NCI-H345 treated with DMSO at 0.1 percent for 48 hours (cell line): ENCODE data around the gene ABCB7.
"Not testable (repeated sequence)": the region's sequence is repeated elsewhere in the genome, so short reads cannot be mapped to it uniquely, and the experiment has no call there.

Experiments used
- DNase-seq: peaks from one replicate; lab custom pipeline; 2025; ENCODE audit not compliant: unreplicated experiment; lab: John Stamatoyannopoulos, UW

The ABCB7 gene

DNA sequence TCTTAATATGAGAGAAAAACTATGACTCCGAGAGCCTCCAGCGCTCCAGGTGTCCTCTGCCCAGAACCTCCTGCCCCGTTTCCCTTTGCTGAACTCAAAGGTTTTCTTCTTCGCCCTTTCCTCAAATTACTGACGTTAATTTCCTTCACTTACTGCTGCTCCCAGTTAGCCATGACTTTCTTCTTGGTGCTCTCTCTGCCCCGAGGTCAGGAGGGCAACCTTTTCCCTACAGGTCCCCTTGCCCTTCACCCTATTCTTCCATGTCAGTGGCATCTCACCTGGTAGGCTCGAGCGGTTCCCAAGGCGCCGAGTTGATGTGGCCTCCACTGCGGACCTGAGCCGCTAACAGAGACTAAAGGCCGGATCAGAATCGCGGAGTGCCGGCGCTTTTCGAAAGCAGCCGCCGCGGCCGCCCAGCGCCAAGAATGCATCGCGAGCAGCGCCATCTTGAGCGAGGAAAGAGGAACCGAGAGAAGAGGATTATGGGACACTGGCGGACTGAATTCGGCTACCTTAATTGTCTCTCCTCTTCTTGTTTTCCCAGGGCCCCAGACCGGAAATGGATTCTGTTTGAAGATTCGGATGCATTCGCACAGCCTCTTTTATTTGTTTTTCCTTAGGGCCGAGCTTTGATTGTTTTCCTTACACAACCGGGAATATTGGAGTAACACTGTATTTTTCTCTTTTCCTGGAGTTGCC is at the start of gene ABCB7:
TSS of gene ABCB7 (minus strand) at position 457 of the 699 bp plus-strand sequence. CDS start at position 446, 11 bp downstream.
- DNase-seq: peak; percentile 78

DNA sequence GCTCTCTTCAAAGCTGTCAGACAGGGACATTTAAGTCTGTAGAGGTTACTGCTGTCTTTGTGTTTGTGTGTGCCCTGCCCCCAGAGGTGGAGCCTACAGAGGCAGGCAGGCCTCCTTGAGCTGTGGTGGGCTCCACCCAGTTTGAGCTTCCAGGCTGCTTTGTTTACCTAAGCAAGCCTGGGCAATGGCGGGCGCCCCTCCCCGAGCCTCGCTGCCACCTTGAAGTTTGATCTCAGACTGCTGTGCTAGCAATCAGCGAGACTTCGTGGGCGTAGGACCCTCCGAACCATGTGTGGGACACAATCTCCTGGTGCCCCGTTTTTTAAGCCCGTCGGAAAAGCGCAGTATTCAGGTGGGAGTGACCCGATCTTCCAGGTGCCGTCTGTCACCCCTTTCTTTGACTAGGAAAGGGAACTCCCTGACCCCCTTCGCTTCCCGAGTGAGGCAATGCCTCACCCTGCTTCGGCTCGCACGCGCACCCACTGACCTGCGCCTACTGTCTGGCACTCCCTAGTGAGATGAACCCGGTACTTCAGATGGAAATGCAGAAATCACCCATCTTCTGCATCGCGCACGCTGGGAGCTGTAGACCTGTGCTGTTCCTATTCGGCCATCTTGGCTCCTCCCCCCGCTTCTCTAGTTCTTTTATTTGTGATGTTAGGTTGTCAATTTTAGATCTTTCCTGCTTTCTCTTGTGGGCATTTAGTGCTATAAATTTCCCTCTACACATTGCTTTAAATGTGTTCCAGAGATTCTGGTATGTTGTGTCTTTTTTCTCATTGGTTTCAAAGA is 32.5 kb upstream of the ABCB7 start:
- not testable (repeated sequence) for DNase-seq

DNA sequence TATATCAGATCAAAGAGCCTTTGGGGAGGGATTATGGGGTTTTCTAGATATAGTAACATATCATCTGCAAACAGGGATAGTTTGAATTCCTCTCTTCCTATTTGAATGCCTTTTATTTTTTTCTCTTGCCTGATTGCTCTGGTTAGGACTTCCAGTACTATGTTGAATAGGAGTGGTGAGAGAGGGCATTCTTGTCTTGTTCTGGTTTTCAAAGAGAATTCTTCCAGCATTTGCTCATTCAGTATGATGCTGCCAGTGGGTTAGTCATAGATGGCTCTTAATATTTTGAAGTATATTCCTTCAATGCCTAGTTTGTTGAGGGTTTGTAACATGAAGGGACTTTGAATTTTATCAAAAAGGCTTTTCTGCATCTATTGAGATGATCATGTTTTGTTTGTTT is 25.6 kb upstream of the ABCB7 start:
- DNase-seq: no peak

DNA sequence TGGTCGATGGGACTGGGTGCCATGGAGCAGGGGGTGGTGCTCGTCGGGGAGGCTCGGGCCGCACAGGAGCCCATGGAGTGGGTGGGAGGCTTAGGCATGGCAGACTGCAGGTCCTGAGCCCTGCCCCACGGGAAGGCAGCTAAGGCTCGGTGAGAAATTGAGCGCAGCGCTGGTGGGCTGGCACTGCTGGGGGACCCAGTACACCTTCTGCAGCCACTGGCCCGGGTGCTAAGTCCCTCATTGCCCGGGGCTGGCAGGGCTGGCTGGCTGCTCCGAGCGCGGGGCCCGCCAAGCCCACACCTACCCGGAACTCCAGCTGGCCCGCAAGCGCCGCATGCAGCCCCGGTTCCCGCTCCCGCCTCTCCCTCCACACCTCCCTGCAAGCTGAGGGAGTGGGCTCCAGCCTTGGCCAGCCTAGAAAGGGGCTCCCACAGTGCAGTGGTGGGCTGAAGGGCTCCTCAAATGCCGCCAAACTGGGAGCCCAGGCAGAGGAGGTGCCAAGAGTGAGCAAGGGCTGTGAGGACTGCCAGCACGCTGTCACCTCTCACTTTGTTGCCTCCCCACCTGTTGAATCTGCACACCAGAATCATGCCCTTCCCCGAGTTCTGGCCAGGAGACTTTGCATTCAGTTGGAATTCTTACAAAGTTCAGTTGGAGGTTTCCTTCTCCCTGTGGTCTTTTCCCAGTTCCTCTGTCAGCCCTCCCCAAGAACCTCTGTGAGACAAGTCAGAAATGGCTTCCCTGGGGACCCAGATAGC is 23.6 kb upstream of the ABCB7 start:
- DNase-seq: not testable (repeated sequence)

- not testable (repeated sequence) for DNase-seq
Measured at GRCh38 chrX:75172257-75172890, 16.3 kb upstream of the ABCB7 start.

- DNase-seq: no peak
Measured at GRCh38 chrX:75158054-75158453, 2.0 kb upstream of the ABCB7 start.

DNA sequence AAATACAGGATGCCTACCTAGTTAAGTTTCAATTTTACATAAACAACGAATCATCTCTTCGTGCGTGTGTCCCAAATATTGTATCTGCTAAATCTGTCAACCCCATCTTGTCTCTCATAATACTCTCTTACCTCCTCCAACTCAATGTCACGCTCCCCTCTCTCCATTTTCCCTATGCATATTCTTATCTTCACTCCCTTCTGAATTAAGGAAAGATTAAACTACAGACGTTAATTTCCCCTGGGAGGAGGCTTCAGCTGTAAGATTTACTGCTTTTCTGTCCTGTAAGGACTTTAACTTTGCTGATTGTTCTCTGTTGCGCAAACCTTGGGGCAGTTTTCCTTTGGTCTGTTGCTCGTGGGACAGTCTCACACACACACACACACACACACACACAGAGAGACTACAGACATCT is 455 bp upstream of the ABCB7 start:
- DNase-seq: no peak

- DNase-seq: no peak
Measured at GRCh38 chrX:75155447-75155826, 646 bp downstream of the ABCB7 start.

GRCh38 chrX:75154871-75155270 is 1.2 kb downstream of the ABCB7 start:
- DNase-seq: no peak

GRCh38 chrX:75151827-75152592 is 4.1 kb downstream of the ABCB7 start:
- DNase-seq: no peak

DNA sequence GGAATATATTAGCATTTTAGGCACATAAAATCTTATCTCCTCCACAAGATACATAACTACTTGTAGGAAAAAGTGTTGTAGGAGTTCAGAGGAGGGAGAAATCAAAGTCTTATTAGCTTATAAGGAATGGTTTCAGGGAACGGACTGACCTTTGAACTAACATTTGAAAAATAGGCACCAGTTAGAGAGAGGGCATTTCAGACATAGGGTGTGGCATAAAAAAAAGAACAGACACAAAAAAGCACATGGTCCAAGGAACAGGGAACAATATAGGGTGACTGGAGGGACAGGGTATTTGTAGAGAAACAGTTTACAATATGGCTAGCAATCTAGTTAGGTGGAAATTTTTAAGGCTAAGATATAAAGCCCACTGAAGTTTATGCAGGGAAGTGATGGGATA is 6.4 kb downstream of the ABCB7 start:
- no peak for DNase-seq

DNA sequence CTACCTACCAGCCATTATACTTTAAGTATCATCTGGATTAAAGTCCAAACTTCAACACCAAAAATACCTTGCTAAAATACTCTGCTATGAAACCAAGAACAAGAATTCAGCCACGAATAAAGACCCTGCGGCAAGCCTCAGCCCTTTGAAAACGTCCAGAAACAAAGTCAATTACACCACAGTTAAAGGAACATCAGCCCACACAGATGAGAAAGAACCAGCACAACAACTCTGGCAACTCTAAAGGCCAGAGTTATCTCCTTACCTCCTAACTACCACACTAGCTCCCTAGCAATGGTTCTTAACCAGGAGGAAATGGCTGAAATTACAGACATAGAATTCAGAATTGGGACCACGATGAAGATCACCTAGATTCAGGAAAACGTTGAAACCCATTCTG is 23.4 kb downstream of the ABCB7 start:
- no peak for DNase-seq

DNA sequence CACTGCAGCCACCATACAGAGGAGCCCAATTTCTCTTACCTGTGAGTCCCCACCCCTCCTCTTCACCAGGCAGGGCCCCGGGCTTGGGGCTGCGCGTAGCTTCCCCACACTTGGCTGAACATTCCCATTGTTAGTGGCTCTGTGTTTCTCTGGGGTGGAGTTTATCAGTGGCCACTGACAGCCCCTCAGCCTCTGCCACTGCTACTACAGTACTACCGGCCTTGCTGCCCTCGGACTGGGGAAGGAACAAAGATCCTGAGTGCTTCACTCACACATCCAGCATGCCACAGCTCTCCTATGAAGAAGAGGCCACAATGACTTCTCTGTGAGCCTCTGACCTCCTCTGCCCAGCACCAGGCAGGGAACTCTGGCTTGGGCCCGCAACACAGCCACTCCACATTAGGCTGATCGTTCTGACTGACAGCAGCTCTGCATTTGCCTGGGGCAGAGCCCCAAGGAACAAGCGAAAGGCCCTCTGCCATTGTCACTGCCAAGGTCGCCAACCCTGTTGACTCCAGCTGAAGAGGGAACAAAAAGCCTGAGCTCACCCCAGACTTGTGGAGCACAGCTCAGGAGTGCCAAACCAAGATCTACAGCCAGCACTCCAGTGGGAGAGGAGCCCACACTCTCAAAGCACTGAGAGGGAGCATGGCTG is 24.0 kb downstream of the ABCB7 start:
- DNase-seq: no peak

DNA sequence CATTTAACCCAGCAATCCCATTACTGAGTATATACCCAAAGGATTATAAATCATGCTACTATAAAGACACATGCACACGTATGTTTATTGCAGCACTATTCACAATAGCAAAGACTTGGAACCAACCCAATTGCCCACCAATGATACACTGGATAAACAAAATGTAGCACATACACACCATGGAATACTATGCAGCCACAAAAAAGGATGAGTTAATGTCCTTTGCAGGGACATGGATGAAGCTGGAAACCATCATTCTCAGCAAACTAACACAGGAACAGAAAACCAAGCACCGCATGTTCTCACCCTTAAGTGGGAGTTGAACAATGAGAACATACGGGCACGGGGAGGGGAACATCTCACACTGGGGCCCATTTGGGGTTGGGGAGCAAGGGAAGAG is 27.0 kb downstream of the ABCB7 start:
- not testable (repeated sequence) for DNase-seq

GRCh38 chrX:75118296-75118695 is 37.8 kb downstream of the ABCB7 start:
- DNase-seq: no peak

GRCh38 chrX:75115707-75116413 is 40.2 kb downstream of the ABCB7 start:
- DNase-seq: no peak

GRCh38 chrX:75114638-75115037 is 41.4 kb downstream of the ABCB7 start:
- DNase-seq: no peak

GRCh38 chrX:75113664-75114063 is 42.4 kb downstream of the ABCB7 start:
- no peak for DNase-seq

- no peak for DNase-seq
Measured at GRCh38 chrX:75107863-75108509, 48.1 kb downstream of the ABCB7 start.
